GM21390 (cell line): ENCODE results near the gene SNX22.
A peak's percentile ranks its signal among the peaks of the same experiment; 100 is the strongest.

ENCODE experiments used
- ATAC-seq: cut with Tn5 transposase; IDR thresholded peaks from one replicate; pipeline ENCODE4 v1.9.1; 2021; ENCODE audit not compliant: unreplicated experiment

The SNX22 gene

GRCh38 chr15:64133623-64134344, 17.7 kb upstream of the SNX22 start:
- ATAC-seq, result no peak

GRCh38 chr15:64134345-64134829, 17.1 kb upstream of the SNX22 start:
- no peak for ATAC-seq

GRCh38 chr15:64136347-64136746, 15.2 kb upstream of the SNX22 start:
- ATAC-seq, result no peak

- ATAC-seq, result no peak
Observed at GRCh38 chr15:64137226-64137833, 14.2 kb upstream of the SNX22 start.

GRCh38 chr15:64138331-64138941, 13.1 kb upstream of the SNX22 start:
- no peak for ATAC-seq

- no peak for ATAC-seq
Observed at GRCh38 chr15:64141798-64142512, 9.6 kb upstream of the SNX22 start.

- ATAC-seq, result no peak
Observed at GRCh38 chr15:64143276-64143675, 8.3 kb upstream of the SNX22 start.

GRCh38 chr15:64144192-64144564, 7.4 kb upstream of the SNX22 start:
- no peak for ATAC-seq

- peak; percentile 76 for ATAC-seq
Observed at GRCh38 chr15:64144565-64145281, 6.8 kb upstream of the SNX22 start.

- no peak for ATAC-seq
Observed at GRCh38 chr15:64146041-64146440, 5.5 kb upstream of the SNX22 start.

GRCh38 chr15:64146520-64146884, 5.0 kb upstream of the SNX22 start:
- ATAC-seq, result no peak

- ATAC-seq, result no peak
Observed at GRCh38 chr15:64146885-64147681, 4.4 kb upstream of the SNX22 start.

GRCh38 chr15:64148168-64148567, 3.4 kb upstream of the SNX22 start:
- ATAC-seq, result no peak

- ATAC-seq, result no peak
Observed at GRCh38 chr15:64148581-64148980, 3.0 kb upstream of the SNX22 start.

- ATAC-seq, result no peak
Observed at GRCh38 chr15:64149424-64149823, 2.1 kb upstream of the SNX22 start.

- no peak for ATAC-seq
Observed at GRCh38 chr15:64149893-64150578, 1.5 kb upstream of the SNX22 start.

- no peak for ATAC-seq
Observed at GRCh38 chr15:64152507-64153387, 1.2 kb downstream of the SNX22 start.

- peak; percentile 51 for ATAC-seq
Observed at GRCh38 chr15:64153480-64154367, 2.2 kb downstream of the SNX22 start.
